Measurements from ENCODE around the gene ULK4. TPM values are rescaled to one million over a fixed set of nuclear protein-coding genes. Genes with fewer than 3 reads are reported as not detected.

The ULK4 gene
- total RNA-seq, 2 donors from 2014 or later, result 11.1 to 17.9 TPM

DNA sequence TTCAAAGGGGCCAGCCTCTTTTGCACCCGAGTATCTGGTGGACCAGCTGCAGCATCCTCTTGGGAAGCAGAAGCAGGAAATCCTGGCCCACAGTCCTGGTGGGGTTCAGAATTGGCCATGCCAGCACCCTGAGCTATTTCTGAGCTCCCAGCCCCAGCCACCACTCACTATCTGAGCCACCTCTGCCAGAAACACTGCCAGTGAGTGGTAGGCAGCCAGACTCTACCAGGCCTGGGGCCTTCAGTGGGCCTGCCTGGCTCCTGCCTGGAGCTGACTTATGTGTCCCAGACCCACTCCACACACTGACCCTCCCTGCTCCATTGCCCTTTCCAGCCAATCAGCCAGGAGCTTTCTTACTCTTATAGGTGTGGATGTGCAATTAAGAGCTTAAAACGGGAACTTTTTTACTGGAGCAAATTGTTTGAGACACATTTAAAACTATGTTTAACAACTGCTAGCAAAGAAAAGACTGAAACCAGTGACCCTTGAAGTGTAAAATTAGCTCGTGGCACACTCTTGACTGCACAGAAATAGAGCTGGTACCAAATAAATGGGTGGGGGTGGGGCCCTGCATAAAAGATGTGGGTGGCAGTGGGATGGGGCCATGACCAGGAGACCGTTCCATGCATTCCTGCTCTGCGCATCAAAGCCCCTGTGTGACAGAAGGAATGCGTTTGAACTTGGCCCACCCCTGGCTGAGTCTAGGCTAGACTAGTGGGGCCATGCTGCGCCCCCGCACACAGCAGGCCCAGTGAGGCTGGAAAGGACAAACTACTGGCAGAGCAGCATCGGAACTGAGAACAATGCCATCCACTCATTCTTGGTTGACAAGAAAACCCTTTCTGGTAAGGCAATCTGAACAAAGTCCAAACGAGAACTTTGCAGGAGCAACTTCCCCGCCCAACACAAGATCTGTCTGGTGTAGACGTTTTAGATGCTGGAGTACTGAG is 714.6 kb downstream of the ULK4 start:
- H3K4me1 ChIP-seq (ENCODE audit: control insufficient read depth, insufficient read depth, low read length), result no peaks in the 10 kb centered on the region
- Mint-ChIP-seq H3K4me1 (peaks cover 15% of the 10 kb centered on the region), H3K36me3 (ENCODE audit: low read depth) (peaks cover 10% of the 10 kb centered on the region), H3K27ac (no peak overlapping the region), H3K4me3 (no peak overlapping the region), H3K27me3 (ENCODE audit: insufficient read depth) (no peaks in the 10 kb centered on the region), H3K9me3 (no peaks in the 10 kb centered on the region)
- H3K27ac ChIP-seq (ENCODE audit: low read depth, low read length), result peak overlapping the region; percentile 57
- no peak overlapping the region for H3K4me3 ChIP-seq (ENCODE audit: low read length)
- H3K9me3 ChIP-seq (ENCODE audit: control insufficient read depth, low read length), result no peaks in the 10 kb centered on the region
- peaks cover 27% of the 10 kb centered on the region for H3K36me3 ChIP-seq (ENCODE audit: control insufficient read depth, insufficient read depth, low read length)
- peak; percentile 43 for DNase-seq
- TF ChIP-seq CTCF (conservative IDR thresholded peaks at IDR 0.05), result no peak
- H3K9ac ChIP-seq (ENCODE audit: extremely low read depth, low read length, poor library complexity, severe bottlenecking), result no peak overlapping the region
- H3K27me3 ChIP-seq (ENCODE audit: control insufficient read depth, insufficient read depth, low read length, poor library complexity, severe bottlenecking), result no peaks in the 10 kb centered on the region
- WGBS, 2 experiments (ENCODE audit: insufficient coverage in 1 of 2, insufficient read length in 1 of 2), result 84 to 90% methylated on average over 9 to 12 of the region's 12 CpGs

DNA sequence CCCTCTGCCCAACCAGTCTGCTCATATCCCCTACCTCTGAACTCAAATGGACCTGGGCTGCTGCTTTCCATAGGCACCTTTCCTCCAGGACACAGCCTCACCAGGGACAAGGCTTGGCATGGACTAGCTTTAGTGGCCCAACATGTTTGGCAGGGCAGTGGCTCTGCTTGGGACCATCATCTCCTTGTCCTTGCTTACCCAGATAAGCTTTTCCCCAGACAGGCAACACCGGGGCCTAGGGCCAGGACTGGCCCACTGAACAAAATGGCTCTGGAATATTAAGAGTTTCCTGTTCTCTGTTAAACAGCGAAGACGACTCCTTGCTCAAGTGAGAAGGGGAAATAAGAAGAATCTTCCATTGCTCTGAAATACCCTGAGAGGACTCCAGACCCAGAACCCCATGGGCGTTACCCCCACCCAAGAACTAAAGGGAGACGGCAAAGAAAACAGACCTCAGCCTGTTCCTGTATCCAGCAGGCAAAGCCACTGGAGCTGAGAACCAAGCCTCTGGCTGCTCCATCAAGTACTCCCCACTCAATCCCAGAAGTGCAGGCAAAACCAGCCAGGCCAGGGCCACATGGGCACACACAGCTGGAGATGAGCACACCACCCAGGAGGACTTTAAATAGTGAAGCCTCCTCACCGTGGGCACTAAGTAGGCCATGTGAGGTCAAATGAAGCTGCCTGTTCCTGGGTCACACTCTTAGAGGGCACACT is 717.1 kb downstream of the ULK4 start:
- H3K9me3 Mint-ChIP-seq, result no peaks in the 10 kb centered on the region
- DNase-seq, result no peak
- H3K36me3 ChIP-seq (ENCODE audit: control insufficient read depth, insufficient read depth, low read length), result peaks cover 52% of the 10 kb centered on the region
- H3K9me3 ChIP-seq (ENCODE audit: control insufficient read depth, low read length), result no peaks in the 10 kb centered on the region
- WGBS, 2 experiments (ENCODE audit: insufficient coverage in 1 of 2, insufficient read length in 1 of 2), result 67 to 77% methylated on average over 3 to 6 of the region's 6 CpGs
- H3K27me3 Mint-ChIP-seq (ENCODE audit: insufficient read depth), result no peaks in the 10 kb centered on the region
- peaks cover 33% of the 10 kb centered on the region for H3K36me3 Mint-ChIP-seq (ENCODE audit: low read depth)
- H3K4me1 Mint-ChIP-seq, result peaks cover 23% of the 10 kb centered on the region
- TF ChIP-seq CTCF (conservative IDR thresholded peaks at IDR 0.05), result no peak
- no peak overlapping the region for H3K4me3 ChIP-seq (ENCODE audit: low read length)
- H3K27ac ChIP-seq (ENCODE audit: low read depth, low read length), result peak overlapping the region; percentile 8
- no peaks in the 10 kb centered on the region for H3K27me3 ChIP-seq (ENCODE audit: control insufficient read depth, insufficient read depth, low read length, poor library complexity, severe bottlenecking)
- peak overlapping the region; percentile 67 for H3K27ac Mint-ChIP-seq
- no peak overlapping the region for H3K9ac ChIP-seq (ENCODE audit: extremely low read depth, low read length, poor library complexity, severe bottlenecking)
- peaks cover 11% of the 10 kb centered on the region for H3K4me1 ChIP-seq (ENCODE audit: control insufficient read depth, insufficient read depth, low read length)
- no peak overlapping the region for H3K4me3 Mint-ChIP-seq

DNA sequence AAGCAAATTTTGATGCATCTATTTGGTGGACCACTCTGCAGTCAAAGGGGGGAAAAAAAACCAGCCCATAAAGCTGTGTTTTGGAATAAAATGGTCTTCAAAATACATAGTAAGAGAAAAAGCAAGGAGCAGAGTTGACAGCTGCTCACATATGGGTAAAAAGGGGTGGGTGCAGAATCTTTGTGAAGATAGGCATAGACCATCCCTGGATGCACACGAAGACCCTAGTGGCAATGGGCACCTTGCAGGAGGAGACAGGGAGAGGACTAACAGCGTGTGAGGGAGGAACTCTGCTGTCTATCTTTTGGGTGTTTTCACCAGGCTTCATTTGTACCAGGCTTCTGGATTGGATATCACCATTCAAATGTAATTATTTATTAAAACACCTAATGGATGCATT is 718.7 kb downstream of the ULK4 start:
- Histone ChIP-seq H3K27ac (ENCODE audit: low read depth, low read length) (no peak overlapping the region), H3K9ac (ENCODE audit: extremely low read depth, low read length, poor library complexity, severe bottlenecking) (no peak overlapping the region), H3K4me3 (ENCODE audit: low read length) (no peak overlapping the region), H3K4me1 (ENCODE audit: control insufficient read depth, insufficient read depth, low read length) (peaks cover 11% of the 10 kb centered on the region), H3K36me3 (ENCODE audit: control insufficient read depth, insufficient read depth, low read length) (peaks cover 67% of the 10 kb centered on the region), H3K27me3 (ENCODE audit: control insufficient read depth, insufficient read depth, low read length, poor library complexity, severe bottlenecking) (no peaks in the 10 kb centered on the region), H3K9me3 (ENCODE audit: control insufficient read depth, low read length) (no peaks in the 10 kb centered on the region)
- no peak for DNase-seq
- Mint-ChIP-seq H3K4me1 (peaks cover 33% of the 10 kb centered on the region), H3K27me3 (ENCODE audit: insufficient read depth) (no peaks in the 10 kb centered on the region), H3K36me3 (ENCODE audit: low read depth) (peaks cover 49% of the 10 kb centered on the region), H3K4me3 (no peak overlapping the region), H3K27ac (no peak overlapping the region), H3K9me3 (no peaks in the 10 kb centered on the region)
- no peak for TF ChIP-seq CTCF (conservative IDR thresholded peaks at IDR 0.05)
- WGBS, 2 experiments (ENCODE audit: insufficient coverage in 1 of 2, insufficient read length in 1 of 2), result 0 to 50% methylated on average over 1 to 2 of the region's 2 CpGs

Measured in endodermal cell (in vitro differentiated cells).